ENCODE results near the gene AFM. TPM values are rescaled to one million over a fixed set of nuclear protein-coding genes. Genes with fewer than 3 reads are reported as not detected.

AFM gene
- total and polyA plus RNA-seq, 2 of the 13 experiments (the other 11 are each of a cell fraction or from before 2014, with no cell fraction given): 0.13 to 1.8 TPM

DNA sequence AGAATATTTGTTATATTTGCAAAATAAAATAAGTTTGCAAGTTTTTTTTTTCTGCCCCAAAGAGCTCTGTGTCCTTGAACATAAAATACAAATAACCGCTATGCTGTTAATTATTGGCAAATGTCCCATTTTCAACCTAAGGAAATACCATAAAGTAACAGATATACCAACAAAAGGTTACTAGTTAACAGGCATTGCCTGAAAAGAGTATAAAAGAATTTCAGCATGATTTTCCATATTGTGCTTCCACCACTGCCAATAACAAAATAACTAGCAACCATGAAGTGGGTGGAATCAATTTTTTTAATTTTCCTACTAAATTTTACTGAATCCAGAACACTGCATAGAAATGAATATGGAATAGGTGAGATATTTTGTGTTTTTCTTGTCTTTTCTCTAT, 45.6 kb upstream of the AFM start, which contains the start of gene AFP (continued):
- TF ChIP-seq, protein P1, sequence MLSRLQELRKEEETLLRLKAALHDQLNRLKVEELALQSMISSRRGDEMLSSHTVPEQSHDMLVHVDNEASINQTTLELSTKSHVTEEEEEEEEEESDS (CRISPR knock-in tag; IDR thresholded peaks at IDR 0.05; ENCODE audit: borderline replicate concordance): no peak
- TF ChIP-seq THYN1 (CRISPR knock-in tag; IDR thresholded peaks at IDR 0.05; ENCODE audit: borderline replicate concordance, low read depth): no peak
- TF ChIP-seq ZNF205 (CRISPR knock-in tag; IDR thresholded peaks at IDR 0.05): no peak
- TF ChIP-seq, protein P2, sequence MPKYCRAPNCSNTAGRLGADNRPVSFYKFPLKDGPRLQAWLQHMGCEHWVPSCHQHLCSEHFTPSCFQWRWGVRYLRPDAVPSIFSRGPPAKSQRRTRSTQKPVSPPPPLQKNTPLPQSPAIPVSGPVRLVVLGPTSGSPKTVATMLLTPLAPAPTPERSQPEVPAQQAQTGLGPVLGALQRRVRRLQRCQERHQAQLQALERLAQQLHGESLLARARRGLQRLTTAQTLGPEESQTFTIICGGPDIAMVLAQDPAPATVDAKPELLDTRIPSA (CRISPR knock-in tag; IDR thresholded peaks at IDR 0.05; ENCODE audit: borderline replicate concordance): no peak
- no peak for TF ChIP-seq ZNF382 (CRISPR knock-in tag; IDR thresholded peaks at IDR 0.05; ENCODE audit: borderline replicate concordance)
- TF ChIP-seq KAT8 (CRISPR knock-in tag; IDR thresholded peaks at IDR 0.05): no peak
- no peak for TF ChIP-seq ZNF10 (CRISPR knock-in tag; IDR thresholded peaks at IDR 0.05; ENCODE audit: borderline replicate concordance, low read depth)
- TF ChIP-seq ZNF558 (CRISPR knock-in tag; IDR thresholded peaks at IDR 0.05; ENCODE audit: borderline replicate concordance): no peak
- no peak for TF ChIP-seq ZC3H4 (CRISPR knock-in tag; IDR thresholded peaks at IDR 0.05; ENCODE audit: borderline replicate concordance)
- TF ChIP-seq ZNF543 (CRISPR knock-in tag; IDR thresholded peaks at IDR 0.05): no peak
- TF ChIP-seq ZSCAN25 (CRISPR knock-in tag; IDR thresholded peaks at IDR 0.05): no peak
- TF ChIP-seq, protein P3, sequence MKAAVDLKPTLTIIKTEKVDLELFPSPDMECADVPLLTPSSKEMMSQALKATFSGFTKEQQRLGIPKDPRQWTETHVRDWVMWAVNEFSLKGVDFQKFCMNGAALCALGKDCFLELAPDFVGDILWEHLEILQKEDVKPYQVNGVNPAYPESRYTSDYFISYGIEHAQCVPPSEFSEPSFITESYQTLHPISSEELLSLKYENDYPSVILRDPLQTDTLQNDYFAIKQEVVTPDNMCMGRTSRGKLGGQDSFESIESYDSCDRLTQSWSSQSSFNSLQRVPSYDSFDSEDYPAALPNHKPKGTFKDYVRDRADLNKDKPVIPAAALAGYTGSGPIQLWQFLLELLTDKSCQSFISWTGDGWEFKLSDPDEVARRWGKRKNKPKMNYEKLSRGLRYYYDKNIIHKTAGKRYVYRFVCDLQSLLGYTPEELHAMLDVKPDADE (CRISPR knock-in tag; IDR thresholded peaks at IDR 0.05): no peak
- TF ChIP-seq SIX4 (CRISPR knock-in tag; IDR thresholded peaks at IDR 0.05): no peak
- TF ChIP-seq GPN1 (CRISPR knock-in tag; IDR thresholded peaks at IDR 0.05; ENCODE audit: borderline replicate concordance): no peak
- TF ChIP-seq, protein P4, sequence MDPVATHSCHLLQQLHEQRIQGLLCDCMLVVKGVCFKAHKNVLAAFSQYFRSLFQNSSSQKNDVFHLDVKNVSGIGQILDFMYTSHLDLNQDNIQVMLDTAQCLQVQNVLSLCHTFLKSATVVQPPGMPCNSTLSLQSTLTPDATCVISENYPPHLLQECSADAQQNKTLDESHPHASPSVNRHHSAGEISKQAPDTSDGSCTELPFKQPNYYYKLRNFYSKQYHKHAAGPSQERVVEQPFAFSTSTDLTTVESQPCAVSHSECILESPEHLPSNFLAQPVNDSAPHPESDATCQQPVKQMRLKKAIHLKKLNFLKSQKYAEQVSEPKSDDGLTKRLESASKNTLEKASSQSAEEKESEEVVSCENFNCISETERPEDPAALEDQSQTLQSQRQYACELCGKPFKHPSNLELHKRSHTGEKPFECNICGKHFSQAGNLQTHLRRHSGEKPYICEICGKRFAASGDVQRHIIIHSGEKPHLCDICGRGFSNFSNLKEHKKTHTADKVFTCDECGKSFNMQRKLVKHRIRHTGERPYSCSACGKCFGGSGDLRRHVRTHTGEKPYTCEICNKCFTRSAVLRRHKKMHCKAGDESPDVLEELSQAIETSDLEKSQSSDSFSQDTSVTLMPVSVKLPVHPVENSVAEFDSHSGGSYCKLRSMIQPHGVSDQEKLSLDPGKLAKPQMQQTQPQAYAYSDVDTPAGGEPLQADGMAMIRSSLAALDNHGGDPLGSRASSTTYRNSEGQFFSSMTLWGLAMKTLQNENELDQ (CRISPR knock-in tag; IDR thresholded peaks at IDR 0.05; ENCODE audit: borderline replicate concordance): no peak
- TF ChIP-seq ATF4 (CRISPR knock-in tag; IDR thresholded peaks at IDR 0.05): no peak
- TF ChIP-seq ZNF124 (CRISPR knock-in tag; IDR thresholded peaks at IDR 0.05): no peak
- TF ChIP-seq CBX1 (IDR thresholded peaks at IDR 0.05; ENCODE audit: low read depth): no peak
- TF ChIP-seq ZNF792 (CRISPR knock-in tag; IDR thresholded peaks at IDR 0.05): no peak
- TF ChIP-seq SNAPC2 (CRISPR knock-in tag; IDR thresholded peaks at IDR 0.05): no peak
- TF ChIP-seq TEAD2 (CRISPR knock-in tag; IDR thresholded peaks at IDR 0.05): no peak
- TF ChIP-seq ZNF724P (CRISPR knock-in tag; IDR thresholded peaks at IDR 0.05; ENCODE audit: borderline replicate concordance): no peak
- TF ChIP-seq, protein P5, sequence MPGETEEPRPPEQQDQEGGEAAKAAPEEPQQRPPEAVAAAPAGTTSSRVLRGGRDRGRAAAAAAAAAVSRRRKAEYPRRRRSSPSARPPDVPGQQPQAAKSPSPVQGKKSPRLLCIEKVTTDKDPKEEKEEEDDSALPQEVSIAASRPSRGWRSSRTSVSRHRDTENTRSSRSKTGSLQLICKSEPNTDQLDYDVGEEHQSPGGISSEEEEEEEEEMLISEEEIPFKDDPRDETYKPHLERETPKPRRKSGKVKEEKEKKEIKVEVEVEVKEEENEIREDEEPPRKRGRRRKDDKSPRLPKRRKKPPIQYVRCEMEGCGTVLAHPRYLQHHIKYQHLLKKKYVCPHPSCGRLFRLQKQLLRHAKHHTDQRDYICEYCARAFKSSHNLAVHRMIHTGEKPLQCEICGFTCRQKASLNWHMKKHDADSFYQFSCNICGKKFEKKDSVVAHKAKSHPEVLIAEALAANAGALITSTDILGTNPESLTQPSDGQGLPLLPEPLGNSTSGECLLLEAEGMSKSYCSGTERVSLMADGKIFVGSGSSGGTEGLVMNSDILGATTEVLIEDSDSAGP (CRISPR knock-in tag; IDR thresholded peaks at IDR 0.05; ENCODE audit: borderline replicate concordance): no peak
- TF ChIP-seq POLR2A (IDR thresholded peaks at IDR 0.05; ENCODE audit: insufficient read depth in 1 of 2, low read depth in 2 of 2, low read length in 2 of 2): peak; percentile 55 to 83; a peak in 3 of 4 replicates
- no peak for TF ChIP-seq ZNF343 (CRISPR knock-in tag; IDR thresholded peaks at IDR 0.05)
- no peak for TF ChIP-seq ZNF354B (CRISPR knock-in tag; IDR thresholded peaks at IDR 0.05)
- peak; percentile 63; the same call in 1 of the 2 replicates for TF ChIP-seq RARA (CRISPR knock-in tag; IDR thresholded peaks at IDR 0.05)
